HepG2 (cell line): ENCODE results near the gene STMN3. TPM values are rescaled to one million over a fixed set of nuclear protein-coding genes. Genes with fewer than 3 reads are reported as not detected.

Experiments used
- ATAD3A ChIP-seq: sonication (generic); formaldehyde crosslinking; IDR thresholded peaks from 2 replicates; pipeline ENCODE4 v1.4.0; 2020; ENCODE audit warnings: missing genetic modification reagents
- FOXA1 ChIP-seq, 2 experiments: fragments of 450-650 bp in 1 of 2; sonication (generic) in 1 of 2; formaldehyde crosslinking in 1 of 2; IDR thresholded peaks; 2 replicates each; pipeline versions ENCODE4 v1.4.0 to v1.6.1; 2016 to 2020; ENCODE audit warnings: missing genetic modification reagents in 1 of 2
- HCFC1 ChIP-seq: fragments of 150-350 bp; IDR thresholded peaks from 2 replicates; pipeline ENCODE4 v1.6.1; 2014; ENCODE audit warnings: low read depth, low read length
- JUN ChIP-seq: sonication (generic); formaldehyde crosslinking; IDR thresholded peaks from 2 replicates; pipeline ENCODE4 v1.4.0; 2020; ENCODE audit warnings: mild to moderate bottlenecking, missing genetic modification reagents
- KDM5A ChIP-seq: fragments of 200-600 bp; sonication (generic); IDR thresholded peaks from 2 replicates; pipeline ENCODE4 v1.7.0; 2018; ENCODE audit warnings: antibody characterized with exemption, mild to moderate bottlenecking, low read length, borderline replicate concordance
- MAZ ChIP-seq, 2 experiments: sonication (generic) in 1 of 2; formaldehyde crosslinking in 1 of 2; IDR thresholded peaks; 2 replicates each; pipeline versions ENCODE4 v1.5.0 to v1.6.1; 2012 to 2020; ENCODE audit warnings: low read depth in 2 of 2, mild to moderate bottlenecking in 2 of 2, borderline replicate concordance in 1 of 2, improper control_type of control experiment in 1 of 2, low read length in 1 of 2, missing genetic modification reagents in 1 of 2, moderate library complexity in 1 of 2
- MYNN ChIP-seq: sonication (generic); formaldehyde crosslinking; IDR thresholded peaks from 2 replicates; pipeline ENCODE4 v1.4.0; 2020; ENCODE audit warnings: mild to moderate bottlenecking, low read depth, missing genetic modification reagents
- NFKB2 ChIP-seq: sonication (generic); formaldehyde crosslinking; IDR thresholded peaks from 2 replicates; pipeline ENCODE4 v1.4.0; 2020; ENCODE audit warnings: missing genetic modification reagents, borderline replicate concordance
- PAF1 ChIP-seq: IDR thresholded peaks from 2 replicates; pipeline ENCODE4 v1.6.1; 2016; ENCODE audit warnings: missing genetic modification reagents, missing compliant biosample characterization
- PRDM15 ChIP-seq: sonication (generic); formaldehyde crosslinking; IDR thresholded peaks from 2 replicates; pipeline ENCODE4 v1.4.0; 2020; ENCODE audit warnings: missing genetic modification reagents
- SMARCE1 ChIP-seq: fragments of 450-650 bp; IDR thresholded peaks from 2 replicates; pipeline ENCODE4 v1.6.1; 2017; ENCODE audit warnings: borderline replicate concordance
- SYNCRIP ChIP-seq: fragments of 200-400 bp; formaldehyde crosslinking; IDR thresholded peaks from 2 replicates; pipeline ENCODE4 v1.6.1; 2018; ENCODE audit warnings: mild to moderate bottlenecking, low read depth, low read length; ENCODE audit not compliant: insufficient read depth
- TFDP2 ChIP-seq: sonication (generic); formaldehyde crosslinking; IDR thresholded peaks from 2 replicates; pipeline ENCODE4 v1.4.0; 2020; ENCODE audit warnings: missing genetic modification reagents
- TFE3 ChIP-seq: IDR thresholded peaks from 2 replicates; pipeline ENCODE4 v1.6.1; 2016
- ZBTB46 ChIP-seq: sonication (generic); formaldehyde crosslinking; IDR thresholded peaks from 2 replicates; pipeline ENCODE4 v1.4.0; 2020; ENCODE audit warnings: mild to moderate bottlenecking, missing genetic modification reagents, borderline replicate concordance
- ZKSCAN5 ChIP-seq: sonication (generic); formaldehyde crosslinking; IDR thresholded peaks from 2 replicates; pipeline ENCODE4 v1.5.1; 2020; ENCODE audit warnings: mild to moderate bottlenecking, missing genetic modification reagents
- ZNF282 ChIP-seq: fragments of 450-650 bp; IDR thresholded peaks from 2 replicates; pipeline ENCODE4 v1.6.1; 2018; ENCODE audit not compliant: partially characterized antibody
- ZNF354B ChIP-seq: sonication (generic); formaldehyde crosslinking; IDR thresholded peaks from 2 replicates; pipeline ENCODE4 v1.8.0; 2022; ENCODE audit warnings: mild to moderate bottlenecking, missing genetic modification reagents
- ZNF451 ChIP-seq: sonication (generic); formaldehyde crosslinking; IDR thresholded peaks from 2 replicates; pipeline ENCODE4 v1.5.0; 2020; ENCODE audit warnings: mild to moderate bottlenecking, missing genetic modification reagents
- ZNF510 ChIP-seq: sonication (generic); formaldehyde crosslinking; IDR thresholded peaks from 2 replicates; pipeline ENCODE4 v1.4.0; 2020; ENCODE audit warnings: low read depth, mild to moderate bottlenecking, missing genetic modification reagents
- ZNF768 ChIP-seq: sonication (generic); formaldehyde crosslinking; IDR thresholded peaks from 2 replicates; pipeline ENCODE4 v1.4.0; 2020; ENCODE audit warnings: missing genetic modification reagents
- polyA plus RNA-seq, 8 experiments: library from polyadenylated mRNA; depleted of rRNA in 3 of 8; stranded (reverse) in 7 of 8; unstranded in 1 of 8; fragments of >200 nt; fragmentation: Illumina TruSeq in 4 of 8; extraction: Trizol in 4 of 8; gene quantifications; 2 replicates each; pipeline versions ENCODE4 v1.2.1 to v1.2.3, GENCODE V29; 2011 to 2016; ENCODE audit warnings: low read depth in 4 of 8, missing spikeins in 1 of 8, mixed read lengths in 1 of 8; ENCODE audit not compliant: insufficient read depth in 1 of 8
- total RNA-seq, 5 experiments: library from RNA; depleted of rRNA; stranded (reverse); fragments of >200 nt; fragmentation: Illumina TruSeq; extraction: Trizol; gene quantifications; 2 replicates each; pipeline ENCODE4 v1.2.3, GENCODE V29; 2016; ENCODE audit warnings: low read depth in 1 of 5

STMN3 gene
- total and polyA plus RNA-seq, 2 of the 13 experiments (the other 11 are each of a cell fraction or from before 2014, with no cell fraction given), result 21.0 to 48.3 TPM

GRCh38 chr20:63641792-63642523 lies 11.3 kb downstream of the STMN3 start (continued):
- TF ChIP-seq PRDM15 (CRISPR knock-in tag) (no peak), TFDP2 (peak; percentile 39; the same call in 1 of the 2 replicates), FOXA1 (IDR thresholded peaks at IDR 0.05) (no peak), FOXA1 (CRISPR knock-in tag; IDR thresholded peaks at IDR 0.05) (peak; percentile 48), NFKB2 (peak; percentile 22; the same call in 1 of the 2 replicates), MAZ (IDR thresholded peaks at IDR 0.05; ENCODE audit: borderline replicate concordance, low read depth, low read length) (peak; percentile 63; the same call in 1 of the 2 replicates), MAZ (CRISPR knock-in tag; IDR thresholded peaks at IDR 0.05; ENCODE audit: low read depth) (peak; percentile 87), ZNF451 (CRISPR knock-in tag) (peak; percentile 88), TFE3 (CRISPR knock-in tag) (no peak), ZKSCAN5 (CRISPR knock-in tag) (no peak), KDM5A (no peak), SYNCRIP (no peak), HCFC1 (peak; percentile 24; the same call in 1 of the 2 replicates), ZNF354B (CRISPR knock-in tag) (no peak), PAF1 (CRISPR knock-in tag) (no peak), SMARCE1 (no peak), MYNN (CRISPR knock-in tag) (no peak), ZNF510 (CRISPR knock-in tag) (no peak), ZBTB46 (CRISPR knock-in tag) (no peak), ZNF768 (peak; percentile 52; the same call in 1 of the 2 replicates), ATAD3A (CRISPR knock-in tag) (0 out of 2 replicates have a peak, but pooled peaks have one; percentile 59), ZNF282 (no peak), JUN (CRISPR knock-in tag) (no peak)
